ENCODE measurements around the gene COL5A2. TPM values are rescaled to one million over a fixed set of nuclear protein-coding genes. Genes with fewer than 3 reads are reported as not detected.

The COL5A2 gene
- total RNA-seq, 3 donors from 2014 or later, result 22.7 to 111 (median 30.8) TPM

GRCh38 chr2:189091253-189091652, 88.3 kb downstream of the COL5A2 start:
- no peaks in the 10 kb centered on the region for H3K4me1 ChIP-seq
- DNase-seq (ENCODE audit: low spot score in 2 of 2), result no peak
- H3K36me3 ChIP-seq, result no peaks in the 10 kb centered on the region
- intact Hi-C loops (cut with DNase I; ENCODE audit: low total_unique reads), result no loop called here
- H3K27me3 ChIP-seq, result no peaks in the 10 kb centered on the region
- H3K4me3 ChIP-seq, result no peak overlapping the region
- no peak for TF ChIP-seq POLR2A (IDR thresholded peaks at IDR 0.05)
- TF ChIP-seq CTCF (IDR thresholded peaks at IDR 0.05), result no peak
- TF ChIP-seq POLR2AphosphoS5 (IDR thresholded peaks at IDR 0.05), result no peak
- no peaks in the 10 kb centered on the region for H3K9me3 ChIP-seq
- H3K27ac ChIP-seq, result no peak overlapping the region

- Histone ChIP-seq H3K9me3 (no peaks in the 10 kb centered on the region), H3K4me1 (no peaks in the 10 kb centered on the region), H3K27ac (no peak overlapping the region), H3K4me3 (no peak overlapping the region), H3K27me3 (no peaks in the 10 kb centered on the region), H3K36me3 (no peaks in the 10 kb centered on the region)
- intact Hi-C loops (cut with DNase I; ENCODE audit: low total_unique reads), result no loop called here
- TF ChIP-seq POLR2AphosphoS5 (IDR thresholded peaks at IDR 0.05) (no peak), CTCF (IDR thresholded peaks at IDR 0.05) (no peak), POLR2A (IDR thresholded peaks at IDR 0.05) (no peak)
- no peak for DNase-seq (ENCODE audit: low spot score in 2 of 2)
These were observed 90.9 kb downstream of the COL5A2 start for GRCh38 chr2:189088591-189089205.

GRCh38 chr2:189086710-189087109, 92.9 kb downstream of the COL5A2 start:
- Histone ChIP-seq H3K9me3 (no peaks in the 10 kb centered on the region), H3K36me3 (no peaks in the 10 kb centered on the region), H3K27ac (no peak overlapping the region), H3K4me1 (no peaks in the 10 kb centered on the region), H3K4me3 (no peak overlapping the region), H3K27me3 (no peaks in the 10 kb centered on the region)
- TF ChIP-seq POLR2AphosphoS5 (IDR thresholded peaks at IDR 0.05), result no peak
- TF ChIP-seq POLR2A (IDR thresholded peaks at IDR 0.05), result no peak
- no peak for TF ChIP-seq CTCF (IDR thresholded peaks at IDR 0.05)
- intact Hi-C loops (cut with DNase I; ENCODE audit: low total_unique reads), result no loop called here
- DNase-seq (ENCODE audit: low spot score in 2 of 2), result no peak

- Histone ChIP-seq H3K9me3 (no peaks in the 10 kb centered on the region), H3K27me3 (no peaks in the 10 kb centered on the region), H3K4me1 (no peaks in the 10 kb centered on the region), H3K27ac (no peak overlapping the region), H3K4me3 (no peak overlapping the region), H3K36me3 (no peaks in the 10 kb centered on the region)
- TF ChIP-seq POLR2AphosphoS5 (IDR thresholded peaks at IDR 0.05) (no peak), CTCF (IDR thresholded peaks at IDR 0.05) (no peak), POLR2A (IDR thresholded peaks at IDR 0.05) (no peak)
- intact Hi-C loops (cut with DNase I; ENCODE audit: low total_unique reads), result no loop called here
- no peak for DNase-seq (ENCODE audit: low spot score in 2 of 2)
These were observed 93.3 kb downstream of the COL5A2 start for GRCh38 chr2:189086250-189086649.

GRCh38 chr2:189083606-189084005, 96.0 kb downstream of the COL5A2 start:
- Histone ChIP-seq H3K4me3 (no peak overlapping the region), H3K27ac (no peak overlapping the region), H3K4me1 (no peaks in the 10 kb centered on the region), H3K9me3 (no peaks in the 10 kb centered on the region), H3K36me3 (no peaks in the 10 kb centered on the region), H3K27me3 (no peaks in the 10 kb centered on the region)
- TF ChIP-seq POLR2A (IDR thresholded peaks at IDR 0.05), result no peak
- no peak for TF ChIP-seq POLR2AphosphoS5 (IDR thresholded peaks at IDR 0.05)
- TF ChIP-seq CTCF (IDR thresholded peaks at IDR 0.05), result no peak
- intact Hi-C loops (cut with DNase I; ENCODE audit: low total_unique reads), result no loop called here
- no peak for DNase-seq (ENCODE audit: low spot score in 2 of 2)
